GM21737 (cell line): ENCODE data around the gene PILRA.
"Not testable (repeated sequence)": the region's sequence is repeated elsewhere in the genome, so short reads cannot be mapped to it uniquely, and the experiment has no call there.

Source experiments
- ATAC-seq: cut with Tn5 transposase; IDR thresholded peaks from one replicate; pipeline ENCODE4 v1.9.1; 2021; ENCODE audit warnings: mild to moderate bottlenecking, moderate library complexity; ENCODE audit not compliant: unreplicated experiment

The PILRA gene

GRCh38 chr7:100376066-100376465 lies 2.8 kb downstream of the PILRA start:
- ATAC-seq: no peak

- no peak for ATAC-seq
Observed at GRCh38 chr7:100378114-100378755, 4.9 kb downstream of the PILRA start.

GRCh38 chr7:100380196-100380595 lies 6.9 kb downstream of the PILRA start:
- ATAC-seq: no peak

GRCh38 chr7:100381531-100382233 lies 8.4 kb downstream of the PILRA start:
- ATAC-seq: not testable (repeated sequence)

GRCh38 chr7:100382234-100382853 lies 9.1 kb downstream of the PILRA start:
- not testable (repeated sequence) for ATAC-seq

GRCh38 chr7:100384628-100385294 lies 11.5 kb downstream of the PILRA start:
- no peak for ATAC-seq

- no peak for ATAC-seq
Observed at GRCh38 chr7:100386940-100387339, 13.7 kb downstream of the PILRA start.

- no peak for ATAC-seq
Observed at GRCh38 chr7:100387695-100388094, 14.4 kb downstream of the PILRA start.

- ATAC-seq: no peak
Observed at GRCh38 chr7:100389437-100390088, 16.3 kb downstream of the PILRA start.

GRCh38 chr7:100390286-100391009 lies 17.2 kb downstream of the PILRA start:
- no peak for ATAC-seq

- no peak for ATAC-seq
Observed at GRCh38 chr7:100393233-100393905, 20.1 kb downstream of the PILRA start.

GRCh38 chr7:100394077-100394476 lies 20.8 kb downstream of the PILRA start:
- ATAC-seq: no peak

- peak; percentile 84 for ATAC-seq
Observed at GRCh38 chr7:100396421-100396982, 23.2 kb downstream of the PILRA start.

- no peak for ATAC-seq
Observed at GRCh38 chr7:100397315-100398081, 24.2 kb downstream of the PILRA start.

GRCh38 chr7:100398239-100398638 lies 25.0 kb downstream of the PILRA start:
- ATAC-seq: no peak

- no peak for ATAC-seq
Observed at GRCh38 chr7:100400041-100400440, 26.8 kb downstream of the PILRA start.

- ATAC-seq: no peak
Observed at GRCh38 chr7:100400656-100401055, 27.4 kb downstream of the PILRA start.

- no peak for ATAC-seq
Observed at GRCh38 chr7:100401811-100402210, 28.5 kb downstream of the PILRA start.

GRCh38 chr7:100402241-100402640 lies 29.0 kb downstream of the PILRA start:
- ATAC-seq: no peak
